Middle frontal gyrus (tissue), 1 donor: Measurements from ENCODE around the gene MAPRE2.
A peak's percentile ranks its signal among the peaks of the same experiment; 100 is the strongest.
"Not testable (repeated sequence)": the region's sequence is repeated elsewhere in the genome, so short reads cannot be mapped to it uniquely, and the experiment has no call there.

Source experiments
- DNase-seq: peaks from one replicate; pipeline ENCODE4 v3.0.0-alpha.2; 2015; ENCODE audit warnings: low spot score; ENCODE audit errors: extremely low spot score

The MAPRE2 gene

GRCh38 chr18:35089891-35090550, 48.8 kb downstream of the MAPRE2 start:
- DNase-seq, result no peak

DNA sequence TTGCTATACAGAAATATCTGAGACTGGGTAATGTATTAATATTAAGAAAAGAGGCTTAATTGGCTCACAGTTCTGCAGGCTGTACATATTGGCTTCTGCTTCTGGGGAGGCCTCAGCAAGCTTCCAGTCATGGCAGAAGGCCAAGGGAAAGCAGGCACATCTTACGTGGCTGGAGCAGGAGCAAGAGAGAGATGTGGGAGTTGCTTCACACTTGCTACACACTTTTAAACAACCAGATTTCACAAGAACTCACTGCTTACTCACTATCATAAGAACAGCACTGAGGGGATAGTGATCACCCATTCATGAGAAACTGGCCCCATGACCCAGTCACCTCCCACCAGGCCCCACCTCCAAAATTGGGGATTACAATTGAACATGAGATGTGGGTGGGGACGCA, 50.6 kb downstream of the MAPRE2 start:
- no peak for DNase-seq

DNA sequence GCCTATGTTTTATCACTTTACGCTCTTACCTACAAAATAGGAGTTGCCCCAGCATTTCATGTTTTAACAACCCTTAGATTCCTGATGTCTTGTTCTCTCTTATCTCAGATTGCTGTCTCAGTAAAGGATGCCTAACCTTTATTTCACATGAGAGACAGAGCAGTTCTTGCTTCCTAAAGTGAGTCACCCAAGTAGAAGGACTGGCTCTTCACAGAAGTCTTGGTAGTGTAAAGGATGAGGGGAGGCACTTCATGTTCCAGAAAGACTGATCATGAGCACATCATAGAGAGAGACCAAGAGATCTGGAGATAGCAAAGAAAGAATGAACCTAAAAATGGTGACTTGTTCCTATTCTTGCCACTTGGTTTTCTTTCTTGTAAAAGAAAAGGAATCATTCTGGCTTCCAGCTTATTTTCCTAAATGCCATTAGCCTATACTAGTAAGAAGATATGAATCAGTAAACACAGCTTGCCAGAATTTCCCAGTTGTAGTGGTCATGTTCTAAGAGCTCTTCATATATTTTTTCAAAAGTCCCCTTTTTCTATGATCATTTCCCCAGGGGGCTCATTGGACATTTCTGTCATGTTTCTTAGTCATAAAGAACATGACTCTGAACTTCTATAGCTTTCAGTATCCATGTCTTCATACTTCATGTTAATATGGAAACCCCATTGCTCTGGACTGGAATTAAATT, 54.9 kb downstream of the MAPRE2 start:
- DNase-seq, result no peak

DNA sequence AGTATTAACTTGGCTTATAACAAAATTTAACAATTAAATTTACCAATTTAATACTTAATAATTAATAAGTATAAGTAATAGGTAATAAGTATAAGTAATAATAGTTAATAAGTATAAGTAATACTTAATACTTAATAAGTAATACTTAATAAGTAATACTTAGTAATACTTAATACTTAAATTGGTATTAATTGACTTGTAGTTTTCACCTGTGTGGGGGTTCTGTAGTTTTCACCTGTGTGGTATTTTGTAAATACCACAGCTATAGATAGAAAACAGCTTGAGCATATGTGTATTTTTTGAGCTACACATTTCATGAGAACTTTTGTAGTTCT, 55.4 kb downstream of the MAPRE2 start:
- DNase-seq, result no peak

DNA sequence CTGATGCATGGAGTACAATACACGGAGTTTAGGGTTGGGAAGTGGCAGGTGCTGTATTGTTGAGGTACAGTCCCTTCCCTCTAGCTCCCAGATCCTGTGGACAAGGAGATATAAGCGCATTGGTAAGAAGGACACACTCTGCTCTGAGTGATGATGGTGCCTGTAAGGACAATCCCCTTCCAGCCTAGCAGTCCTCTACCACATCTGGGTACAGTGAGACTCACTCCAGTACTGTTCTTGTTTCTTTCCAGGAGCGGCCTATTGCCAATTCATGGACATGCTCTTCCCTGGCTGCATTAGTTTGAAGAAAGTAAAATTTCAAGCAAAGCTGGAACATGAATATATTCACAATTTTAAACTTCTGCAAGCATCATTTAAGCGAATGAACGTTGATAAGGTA, 56.0 kb downstream of the MAPRE2 start:
- DNase-seq, result no peak

DNA sequence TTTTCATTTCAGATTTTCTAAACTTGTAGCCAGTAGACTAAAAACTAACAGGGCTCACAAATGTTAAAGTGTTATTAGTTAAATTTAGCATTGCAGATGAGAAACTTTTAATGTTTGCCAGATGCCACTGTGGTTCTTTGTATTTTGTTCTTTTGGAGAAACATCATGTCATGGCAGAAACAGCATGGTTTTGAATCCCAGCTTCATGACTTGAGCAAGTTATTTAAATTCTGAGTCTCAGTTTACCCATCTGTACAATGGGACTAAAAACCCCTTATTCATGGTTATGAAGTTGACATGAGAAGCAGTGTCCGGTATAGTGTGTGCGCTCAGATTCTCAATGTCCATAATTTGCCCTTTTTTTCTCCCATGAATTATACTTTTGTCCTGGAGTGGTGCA, 56.5 kb downstream of the MAPRE2 start:
- DNase-seq, result no peak

- DNase-seq, result no peak
Observed at GRCh38 chr18:35099911-35100310, 58.7 kb downstream of the MAPRE2 start.

DNA sequence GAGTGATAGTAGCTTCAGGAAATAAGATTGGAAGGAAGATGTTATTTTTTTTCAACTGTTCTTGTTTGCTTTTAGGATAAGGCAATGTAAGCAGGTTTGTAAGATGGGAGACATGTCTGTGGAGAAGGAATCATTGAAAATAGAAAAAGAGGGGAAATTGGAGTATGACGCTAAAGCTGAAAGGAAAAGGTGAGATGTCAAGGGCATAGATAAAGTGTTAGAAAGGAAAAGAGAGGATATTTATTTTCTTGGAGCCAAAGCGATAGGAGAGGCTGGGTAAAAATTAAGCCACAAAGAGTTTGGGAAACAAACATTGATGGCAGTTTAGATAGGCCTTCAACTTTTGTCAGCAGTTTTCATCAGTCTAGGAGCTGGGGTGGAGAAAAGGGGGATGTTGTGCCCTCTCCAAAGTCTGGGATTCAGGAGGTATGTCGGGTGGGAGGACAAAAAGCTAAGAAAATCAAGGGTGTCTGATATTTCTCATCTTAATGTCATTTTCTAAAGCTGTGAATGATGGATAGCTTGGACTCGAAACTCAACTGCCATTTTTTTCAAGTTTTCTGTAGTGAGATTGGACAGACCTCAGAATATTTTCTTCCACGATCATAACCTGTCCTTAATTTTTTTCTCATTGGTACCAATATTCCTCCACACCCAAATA, 63.3 kb downstream of the MAPRE2 start:
- no peak for DNase-seq

GRCh38 chr18:35106013-35106844, 65.0 kb downstream of the MAPRE2 start:
- no peak for DNase-seq

DNA sequence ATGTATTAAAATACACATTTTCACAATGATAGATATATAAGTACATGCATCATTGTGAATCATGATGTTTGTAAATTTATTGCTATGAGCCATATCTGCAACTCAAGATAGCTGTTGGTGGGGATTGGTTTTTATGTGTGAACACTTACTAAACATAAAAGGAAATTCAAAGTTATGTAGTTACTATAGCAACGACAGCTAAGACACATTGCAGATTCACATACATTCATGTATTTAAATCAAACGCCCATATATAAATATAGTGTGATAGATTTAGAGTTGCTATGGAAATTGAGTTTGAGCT, 65.6 kb downstream of the MAPRE2 start:
- DNase-seq, result no peak

- no peak for DNase-seq
Observed at GRCh38 chr18:35107216-35107615, 66.0 kb downstream of the MAPRE2 start.

GRCh38 chr18:35108088-35108487, 66.9 kb downstream of the MAPRE2 start:
- DNase-seq, result not testable (repeated sequence)

DNA sequence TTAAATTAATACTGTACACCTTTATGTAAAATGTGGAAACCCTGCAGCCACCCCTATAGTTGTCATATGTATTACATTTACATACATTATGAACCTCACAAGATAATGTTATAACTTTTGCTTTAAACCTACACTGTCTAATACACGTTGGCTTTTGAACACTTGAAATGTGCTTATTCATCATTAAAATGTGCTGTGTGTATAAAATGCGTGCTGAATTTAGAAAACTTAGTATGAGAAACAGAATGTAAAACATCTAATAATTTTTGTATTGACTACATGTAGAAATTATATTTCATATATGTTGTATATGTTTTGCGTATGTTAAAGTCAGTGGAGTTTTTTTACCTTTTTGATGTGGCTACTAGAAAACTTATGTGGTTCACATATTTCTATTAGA, 68.8 kb downstream of the MAPRE2 start:
- no peak for DNase-seq

- no peak for DNase-seq
Observed at GRCh38 chr18:35110554-35111485, 69.6 kb downstream of the MAPRE2 start.

- no peak for DNase-seq
Observed at GRCh38 chr18:35112696-35113095, 71.5 kb downstream of the MAPRE2 start.

DNA sequence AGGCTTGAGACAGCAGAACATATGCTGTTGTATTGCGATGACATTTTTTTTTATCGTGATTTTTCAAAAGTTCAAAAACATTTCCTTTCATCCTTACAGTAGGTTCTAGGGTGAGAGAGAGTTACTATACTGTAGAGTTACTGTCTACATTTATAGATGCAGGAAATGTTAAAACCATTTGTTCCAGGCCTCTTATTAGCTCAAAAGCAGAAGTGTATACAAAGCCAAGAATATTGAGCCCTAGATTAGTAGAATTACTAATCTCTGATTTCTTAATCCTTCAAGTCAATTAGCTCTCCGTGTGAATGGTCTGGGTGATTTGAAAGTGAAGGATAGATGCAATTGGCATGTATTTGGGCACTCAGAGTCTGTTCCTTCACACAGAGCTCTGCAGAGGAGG, 73.1 kb downstream of the MAPRE2 start:
- DNase-seq, result no peak

- no peak for DNase-seq
Observed at GRCh38 chr18:35116784-35117318, 75.6 kb downstream of the MAPRE2 start.

- no peak for DNase-seq
Observed at GRCh38 chr18:35117372-35117771, 76.2 kb downstream of the MAPRE2 start.

DNA sequence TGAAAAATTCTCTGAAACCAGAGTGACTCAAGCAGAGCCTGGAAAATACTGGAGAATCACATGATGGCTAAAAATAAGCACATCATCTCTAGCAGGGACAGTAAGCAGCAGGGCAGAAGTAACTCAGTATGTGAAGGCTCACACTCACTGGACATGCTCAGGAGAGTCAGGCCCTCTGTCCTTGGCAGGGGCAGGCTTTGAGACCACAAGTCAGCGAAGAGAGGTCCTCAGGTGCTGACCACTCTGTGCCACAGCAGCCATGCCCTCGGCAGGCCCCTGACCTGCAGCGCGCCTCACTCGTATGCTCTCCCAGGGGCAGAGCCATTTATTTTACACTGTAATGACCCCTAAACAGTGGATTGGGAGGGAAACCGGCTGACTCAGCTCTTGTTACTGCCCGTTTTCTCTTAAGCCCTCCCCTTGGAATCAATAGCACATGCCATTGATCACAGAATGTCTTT, 76.8 kb downstream of the MAPRE2 start:
- peak; percentile 42 for DNase-seq

DNA sequence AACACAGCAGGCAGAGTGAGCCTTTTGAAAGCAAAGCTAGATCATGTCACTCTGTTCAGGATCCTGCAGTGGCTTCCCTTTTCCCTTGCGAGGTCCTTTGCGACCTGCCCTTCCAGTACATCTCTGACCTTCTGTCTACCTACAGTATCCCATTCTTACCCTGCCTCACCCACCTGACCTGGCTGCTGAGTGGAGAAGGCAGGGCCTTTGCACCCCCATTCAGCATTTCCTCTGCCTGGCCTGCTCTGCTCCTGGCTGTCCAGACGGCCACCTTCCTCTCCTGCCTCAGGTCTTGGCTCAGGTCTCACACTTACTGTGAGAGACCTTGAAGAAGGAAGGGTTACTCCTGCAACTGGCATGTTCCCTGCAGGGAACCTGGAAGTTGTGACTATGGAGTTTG, 77.4 kb downstream of the MAPRE2 start:
- no peak for DNase-seq

GRCh38 chr18:35121038-35121437, 79.8 kb downstream of the MAPRE2 start:
- DNase-seq, result no peak
